ENCODE data around the gene PCP2.

Gene PCP2

DNA sequence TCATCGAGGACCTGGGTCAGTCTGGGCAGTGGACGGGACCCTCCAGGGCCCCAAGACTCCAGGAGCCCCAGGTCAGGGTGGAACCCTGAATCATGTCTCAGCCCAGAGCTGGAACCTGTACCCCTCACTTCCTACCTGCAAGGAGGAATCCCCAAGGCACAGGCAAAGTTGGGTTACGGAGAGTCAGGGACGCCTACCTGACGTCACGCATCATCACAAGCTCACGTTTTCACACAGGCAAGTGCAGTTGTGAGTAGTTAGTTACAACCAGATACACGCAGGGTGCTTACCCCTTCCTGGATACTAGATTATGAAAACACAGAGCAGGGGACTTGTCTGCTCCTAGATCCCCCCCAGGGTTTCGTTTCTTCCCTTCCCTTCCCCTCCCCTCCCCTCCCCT, 37.3 kb upstream of the PCP2 start:
- TF ChIP-seq, protein P1, sequence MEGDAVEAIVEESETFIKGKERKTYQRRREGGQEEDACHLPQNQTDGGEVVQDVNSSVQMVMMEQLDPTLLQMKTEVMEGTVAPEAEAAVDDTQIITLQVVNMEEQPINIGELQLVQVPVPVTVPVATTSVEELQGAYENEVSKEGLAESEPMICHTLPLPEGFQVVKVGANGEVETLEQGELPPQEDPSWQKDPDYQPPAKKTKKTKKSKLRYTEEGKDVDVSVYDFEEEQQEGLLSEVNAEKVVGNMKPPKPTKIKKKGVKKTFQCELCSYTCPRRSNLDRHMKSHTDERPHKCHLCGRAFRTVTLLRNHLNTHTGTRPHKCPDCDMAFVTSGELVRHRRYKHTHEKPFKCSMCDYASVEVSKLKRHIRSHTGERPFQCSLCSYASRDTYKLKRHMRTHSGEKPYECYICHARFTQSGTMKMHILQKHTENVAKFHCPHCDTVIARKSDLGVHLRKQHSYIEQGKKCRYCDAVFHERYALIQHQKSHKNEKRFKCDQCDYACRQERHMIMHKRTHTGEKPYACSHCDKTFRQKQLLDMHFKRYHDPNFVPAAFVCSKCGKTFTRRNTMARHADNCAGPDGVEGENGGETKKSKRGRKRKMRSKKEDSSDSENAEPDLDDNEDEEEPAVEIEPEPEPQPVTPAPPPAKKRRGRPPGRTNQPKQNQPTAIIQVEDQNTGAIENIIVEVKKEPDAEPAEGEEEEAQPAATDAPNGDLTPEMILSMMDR (IDR thresholded peaks at IDR 0.05; ENCODE audit: low read depth, low read length), result no peak
- in situ Hi-C loops (cut with HindIII; ENCODE audit: low sequenced_read_pairs), result no loop called here
- no peak overlapping the region for H3K4me3 ChIP-seq (ENCODE audit: low read depth, low read length)
- no peak for DNase-seq (ENCODE audit: low read depth, low spot score)

DNA sequence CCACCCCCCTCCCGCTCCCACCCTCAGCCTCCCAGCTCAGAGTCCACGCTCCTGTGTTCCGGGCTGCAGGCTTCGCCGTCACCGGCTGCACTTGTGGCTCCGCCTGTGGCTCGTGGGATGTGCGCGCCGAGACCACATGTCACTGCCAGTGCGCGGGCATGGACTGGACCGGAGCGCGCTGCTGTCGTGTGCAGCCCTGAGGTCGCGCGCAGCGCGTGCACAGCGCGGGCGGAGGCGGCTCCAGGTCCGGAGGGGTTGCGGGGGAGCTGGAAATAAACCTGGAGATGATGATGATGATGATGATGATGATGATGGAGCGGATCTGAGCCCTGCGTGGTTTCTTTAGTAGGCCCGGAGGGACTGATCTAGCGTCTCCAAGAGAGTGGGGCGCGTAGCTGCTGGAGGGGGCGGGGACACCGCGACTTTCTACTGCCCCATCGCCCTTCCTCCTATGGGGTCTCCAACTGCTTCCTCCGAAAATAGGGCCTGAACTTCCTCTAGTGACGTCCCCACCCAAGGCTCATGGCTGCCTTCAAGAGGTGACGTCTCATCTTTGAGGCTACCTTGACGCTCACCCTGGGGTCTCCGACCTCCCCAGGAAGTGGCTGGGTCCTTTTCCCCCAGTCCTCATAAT, 36.7 kb upstream of the PCP2 start:
- no peak overlapping the region for H3K4me3 ChIP-seq (ENCODE audit: low read depth, low read length)
- in situ Hi-C loops (cut with HindIII; ENCODE audit: low sequenced_read_pairs), result no loop called here

DNA sequence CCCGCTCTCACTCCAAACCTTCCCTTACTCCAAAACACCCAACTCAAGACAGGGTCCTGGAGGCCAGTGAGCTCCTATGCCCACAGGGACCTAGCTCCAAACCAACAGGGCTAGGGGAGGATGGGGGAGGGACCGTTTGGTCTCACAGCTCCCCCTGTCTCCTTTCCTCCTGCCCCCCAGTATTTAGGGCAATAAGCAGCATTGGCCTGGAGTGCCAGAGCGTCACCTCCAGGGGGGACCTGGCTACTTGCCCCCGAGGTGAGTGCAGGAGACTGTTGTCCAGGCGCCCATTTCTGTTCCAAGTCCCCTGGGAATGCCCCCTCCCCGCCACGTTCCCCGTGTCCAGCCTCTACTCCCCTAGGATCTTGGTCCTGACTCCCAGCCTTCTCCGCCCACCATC, 36.1 kb upstream of the PCP2 start:
- in situ Hi-C loops (cut with HindIII; ENCODE audit: low sequenced_read_pairs), result no loop called here
- DNase-seq (ENCODE audit: low read depth, low spot score), result no peak
- no peak overlapping the region for H3K4me3 ChIP-seq (ENCODE audit: low read depth, low read length)
- TF ChIP-seq, protein P1 (IDR thresholded peaks at IDR 0.05; ENCODE audit: low read depth, low read length), result no peak

More for the DNA sequence above, 36.7 kb upstream of the PCP2 start:
- TF ChIP-seq, protein P1 (IDR thresholded peaks at IDR 0.05; ENCODE audit: low read depth, low read length), result no peak
- no peak for DNase-seq (ENCODE audit: low read depth, low spot score)

DNA sequence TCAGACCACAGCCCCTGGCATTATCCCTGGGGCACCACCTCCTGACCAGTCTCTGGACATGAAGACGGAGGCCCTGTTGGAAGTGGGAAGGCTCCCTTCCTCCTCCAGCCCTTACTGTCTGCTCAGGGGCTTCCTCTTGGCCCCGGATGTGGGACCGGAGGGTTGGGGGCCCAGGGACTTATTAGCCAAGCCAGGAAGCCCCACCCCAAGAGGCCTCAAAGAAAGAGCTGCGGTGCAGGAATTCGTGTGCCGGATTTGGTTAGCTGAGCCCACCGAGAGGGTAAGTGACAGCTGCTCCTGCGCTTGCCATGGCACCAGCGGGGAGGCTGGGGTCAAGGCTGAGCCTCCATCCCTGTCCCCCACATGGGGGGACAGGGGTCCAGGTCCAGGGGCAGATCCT, 35.3 kb upstream of the PCP2 start, which contains the start of gene RETN:
RETN (plus strand) TSS at position 208 of the 400 bp plus-strand sequence. CDS start 278 bp downstream, outside the sequence.
- in situ Hi-C loops (cut with HindIII; ENCODE audit: low sequenced_read_pairs), result no loop called here
- H3K4me3 ChIP-seq (ENCODE audit: low read depth, low read length), result no peak within 1 kb of the TSS
- TF ChIP-seq, protein P1 (IDR thresholded peaks at IDR 0.05; ENCODE audit: low read depth, low read length), result no peak
- no peak for DNase-seq (ENCODE audit: low read depth, low spot score)

DNA sequence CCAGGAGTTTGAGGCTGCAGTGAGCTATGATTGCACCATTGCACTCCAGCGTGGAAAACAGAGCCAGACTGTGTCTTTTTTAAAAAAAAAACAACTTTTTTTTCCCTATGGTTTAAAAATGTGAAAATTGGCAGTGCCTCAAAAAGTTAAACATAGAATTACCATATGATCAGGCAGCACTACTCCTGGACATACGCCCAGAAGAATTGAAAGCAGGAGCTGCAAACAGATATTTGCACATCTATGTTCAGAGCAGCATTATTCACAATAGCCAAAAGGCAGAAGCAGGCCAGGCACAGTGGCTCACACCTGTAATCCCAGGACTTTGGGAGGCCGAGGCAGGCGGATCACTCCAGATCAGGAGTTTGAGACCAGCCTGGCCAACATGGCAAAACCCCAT, 31.6 kb upstream of the PCP2 start:
- in situ Hi-C loops (cut with HindIII; ENCODE audit: low sequenced_read_pairs), result no loop called here
- H3K4me3 ChIP-seq (ENCODE audit: low read depth, low read length), result no peak overlapping the region
- no peak for DNase-seq (ENCODE audit: low read depth, low spot score)
- TF ChIP-seq, protein P1 (IDR thresholded peaks at IDR 0.05; ENCODE audit: low read depth, low read length), result no peak

DNA sequence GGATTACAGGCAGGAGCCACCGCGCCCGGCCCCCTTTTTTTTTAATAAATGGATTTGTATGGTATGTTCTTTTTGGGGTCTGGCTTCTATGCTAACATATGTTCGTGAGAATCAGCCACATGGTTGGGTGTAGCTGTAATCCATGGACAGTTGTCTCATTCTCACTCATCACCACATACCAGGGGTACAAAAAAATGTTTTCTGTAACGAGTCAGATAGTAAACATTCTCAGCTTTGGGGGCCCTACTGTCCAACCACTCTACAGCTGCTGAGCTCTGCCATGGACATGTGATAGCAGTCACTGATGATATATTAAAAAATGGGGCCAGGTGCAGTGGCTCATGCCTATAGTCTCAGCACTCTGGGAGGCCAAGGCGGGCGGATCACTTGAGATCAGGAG, 30.2 kb upstream of the PCP2 start:
- no peak overlapping the region for H3K4me3 ChIP-seq (ENCODE audit: low read depth, low read length)
- in situ Hi-C loops (cut with HindIII; ENCODE audit: low sequenced_read_pairs), result no loop called here

More for the DNA sequence above, 30.2 kb upstream of the PCP2 start:
- no peak for DNase-seq (ENCODE audit: low read depth, low spot score)
- TF ChIP-seq, protein P1 (IDR thresholded peaks at IDR 0.05; ENCODE audit: low read depth, low read length), result no peak
